ENCODE data around the gene GNA14. TPM values are rescaled to one million over a fixed set of nuclear protein-coding genes. Genes with fewer than 3 reads are reported as not detected.

GNA14 gene
- total and polyA plus RNA-seq, 2 experiments from 2014 or later: 3.9 to 10.5 TPM

DNA sequence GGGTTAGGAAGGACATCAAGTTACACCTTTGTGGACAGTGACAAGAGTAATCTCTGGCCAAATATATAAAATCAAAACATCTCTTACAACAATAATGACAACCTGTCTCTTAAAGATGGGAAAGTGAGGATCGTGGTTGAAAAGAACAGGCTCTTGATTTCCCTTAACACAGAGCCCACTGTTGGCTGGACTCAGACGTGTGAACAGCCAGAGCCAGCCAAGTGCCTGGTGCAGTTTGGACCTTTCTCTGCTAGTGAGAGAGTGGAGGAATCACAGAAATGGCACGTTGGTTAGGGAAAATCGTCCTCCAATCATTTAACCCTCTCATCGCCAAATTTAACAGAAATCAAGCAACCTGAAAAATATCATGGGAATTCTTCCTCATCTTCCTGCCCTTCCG, 131.3 kb downstream of the GNA14 start:
- no peaks in the 10 kb centered on the region; the same call in 2 of the 3 replicates for H3K36me3 Mint-ChIP-seq (ENCODE audit: low read depth)
- H3K9me3 Mint-ChIP-seq: no peaks in the 10 kb centered on the region
- peaks cover 3% of the 10 kb centered on the region for H3K27me3 Mint-ChIP-seq (ENCODE audit: insufficient read depth, low read depth, poor library complexity)
- H3K4me3 ChIP-seq: no peak overlapping the region
- H3K4me1 Mint-ChIP-seq: no peaks in the 10 kb centered on the region; the same call in 2 of the 3 replicates
- H3K4me2 ChIP-seq: no peak overlapping the region
- ATAC-seq: no peak
- no peaks in the 10 kb centered on the region for H3K9me2 ChIP-seq (ENCODE audit: insufficient read depth)
- DNase-seq (ENCODE audit: low spot score): no peak
- H3K27ac Mint-ChIP-seq: no peak overlapping the region
- H3K4me1 ChIP-seq (ENCODE audit: insufficient read depth): no peaks in the 10 kb centered on the region
- no peaks in the 10 kb centered on the region; the same call in 1 of the 2 replicates for H3K79me2 ChIP-seq (replicated peaks; ENCODE audit: insufficient read depth)
- no peaks in the 10 kb centered on the region for H3K27me3 ChIP-seq (ENCODE audit: insufficient read depth)
- no peak overlapping the region for H3K27ac ChIP-seq (ENCODE audit: low read depth)
- H3F3A ChIP-seq (replicated peaks; ENCODE audit: low read depth): no peaks in the 10 kb centered on the region
- TF ChIP-seq EZH2 (IDR thresholded peaks at IDR 0.05; ENCODE audit: low read depth, unreplicated experiment) (no peak), ZNF331 (CRISPR knock-in tag; IDR thresholded peaks at IDR 0.05; ENCODE audit: low read depth) (no peak), JUNB (IDR thresholded peaks at IDR 0.05; ENCODE audit: unreplicated experiment) (no peak), NANOG (IDR thresholded peaks at IDR 0.05; ENCODE audit: borderline replicate concordance) (no peak), POLR2AphosphoS5 (IDR thresholded peaks at IDR 0.05; ENCODE audit: low read depth) (no peak), EZH2phosphoT487 (IDR thresholded peaks at IDR 0.05; ENCODE audit: unreplicated experiment) (no peak), CREB1 (CRISPR knock-in tag; IDR thresholded peaks at IDR 0.05; ENCODE audit: low read depth) (no peak), ZNF114 (CRISPR knock-in tag; IDR thresholded peaks at IDR 0.05) (no peak), STAT1 (IDR thresholded peaks at IDR 0.05; ENCODE audit: unreplicated experiment) (no peak)
- TF ChIP-seq, protein P1, sequence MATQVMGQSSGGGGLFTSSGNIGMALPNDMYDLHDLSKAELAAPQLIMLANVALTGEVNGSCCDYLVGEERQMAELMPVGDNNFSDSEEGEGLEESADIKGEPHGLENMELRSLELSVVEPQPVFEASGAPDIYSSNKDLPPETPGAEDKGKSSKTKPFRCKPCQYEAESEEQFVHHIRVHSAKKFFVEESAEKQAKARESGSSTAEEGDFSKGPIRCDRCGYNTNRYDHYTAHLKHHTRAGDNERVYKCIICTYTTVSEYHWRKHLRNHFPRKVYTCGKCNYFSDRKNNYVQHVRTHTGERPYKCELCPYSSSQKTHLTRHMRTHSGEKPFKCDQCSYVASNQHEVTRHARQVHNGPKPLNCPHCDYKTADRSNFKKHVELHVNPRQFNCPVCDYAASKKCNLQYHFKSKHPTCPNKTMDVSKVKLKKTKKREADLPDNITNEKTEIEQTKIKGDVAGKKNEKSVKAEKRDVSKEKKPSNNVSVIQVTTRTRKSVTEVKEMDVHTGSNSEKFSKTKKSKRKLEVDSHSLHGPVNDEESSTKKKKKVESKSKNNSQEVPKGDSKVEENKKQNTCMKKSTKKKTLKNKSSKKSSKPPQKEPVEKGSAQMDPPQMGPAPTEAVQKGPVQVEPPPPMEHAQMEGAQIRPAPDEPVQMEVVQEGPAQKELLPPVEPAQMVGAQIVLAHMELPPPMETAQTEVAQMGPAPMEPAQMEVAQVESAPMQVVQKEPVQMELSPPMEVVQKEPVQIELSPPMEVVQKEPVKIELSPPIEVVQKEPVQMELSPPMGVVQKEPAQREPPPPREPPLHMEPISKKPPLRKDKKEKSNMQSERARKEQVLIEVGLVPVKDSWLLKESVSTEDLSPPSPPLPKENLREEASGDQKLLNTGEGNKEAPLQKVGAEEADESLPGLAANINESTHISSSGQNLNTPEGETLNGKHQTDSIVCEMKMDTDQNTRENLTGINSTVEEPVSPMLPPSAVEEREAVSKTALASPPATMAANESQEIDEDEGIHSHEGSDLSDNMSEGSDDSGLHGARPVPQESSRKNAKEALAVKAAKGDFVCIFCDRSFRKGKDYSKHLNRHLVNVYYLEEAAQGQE (IDR thresholded peaks at IDR 0.05; ENCODE audit: unreplicated experiment): no peak
- TF ChIP-seq, protein P2, sequence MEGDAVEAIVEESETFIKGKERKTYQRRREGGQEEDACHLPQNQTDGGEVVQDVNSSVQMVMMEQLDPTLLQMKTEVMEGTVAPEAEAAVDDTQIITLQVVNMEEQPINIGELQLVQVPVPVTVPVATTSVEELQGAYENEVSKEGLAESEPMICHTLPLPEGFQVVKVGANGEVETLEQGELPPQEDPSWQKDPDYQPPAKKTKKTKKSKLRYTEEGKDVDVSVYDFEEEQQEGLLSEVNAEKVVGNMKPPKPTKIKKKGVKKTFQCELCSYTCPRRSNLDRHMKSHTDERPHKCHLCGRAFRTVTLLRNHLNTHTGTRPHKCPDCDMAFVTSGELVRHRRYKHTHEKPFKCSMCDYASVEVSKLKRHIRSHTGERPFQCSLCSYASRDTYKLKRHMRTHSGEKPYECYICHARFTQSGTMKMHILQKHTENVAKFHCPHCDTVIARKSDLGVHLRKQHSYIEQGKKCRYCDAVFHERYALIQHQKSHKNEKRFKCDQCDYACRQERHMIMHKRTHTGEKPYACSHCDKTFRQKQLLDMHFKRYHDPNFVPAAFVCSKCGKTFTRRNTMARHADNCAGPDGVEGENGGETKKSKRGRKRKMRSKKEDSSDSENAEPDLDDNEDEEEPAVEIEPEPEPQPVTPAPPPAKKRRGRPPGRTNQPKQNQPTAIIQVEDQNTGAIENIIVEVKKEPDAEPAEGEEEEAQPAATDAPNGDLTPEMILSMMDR (conservative IDR thresholded peaks at IDR 0.05; ENCODE audit: low read depth in 2 of 2): no peak
- TF ChIP-seq, protein P3, sequence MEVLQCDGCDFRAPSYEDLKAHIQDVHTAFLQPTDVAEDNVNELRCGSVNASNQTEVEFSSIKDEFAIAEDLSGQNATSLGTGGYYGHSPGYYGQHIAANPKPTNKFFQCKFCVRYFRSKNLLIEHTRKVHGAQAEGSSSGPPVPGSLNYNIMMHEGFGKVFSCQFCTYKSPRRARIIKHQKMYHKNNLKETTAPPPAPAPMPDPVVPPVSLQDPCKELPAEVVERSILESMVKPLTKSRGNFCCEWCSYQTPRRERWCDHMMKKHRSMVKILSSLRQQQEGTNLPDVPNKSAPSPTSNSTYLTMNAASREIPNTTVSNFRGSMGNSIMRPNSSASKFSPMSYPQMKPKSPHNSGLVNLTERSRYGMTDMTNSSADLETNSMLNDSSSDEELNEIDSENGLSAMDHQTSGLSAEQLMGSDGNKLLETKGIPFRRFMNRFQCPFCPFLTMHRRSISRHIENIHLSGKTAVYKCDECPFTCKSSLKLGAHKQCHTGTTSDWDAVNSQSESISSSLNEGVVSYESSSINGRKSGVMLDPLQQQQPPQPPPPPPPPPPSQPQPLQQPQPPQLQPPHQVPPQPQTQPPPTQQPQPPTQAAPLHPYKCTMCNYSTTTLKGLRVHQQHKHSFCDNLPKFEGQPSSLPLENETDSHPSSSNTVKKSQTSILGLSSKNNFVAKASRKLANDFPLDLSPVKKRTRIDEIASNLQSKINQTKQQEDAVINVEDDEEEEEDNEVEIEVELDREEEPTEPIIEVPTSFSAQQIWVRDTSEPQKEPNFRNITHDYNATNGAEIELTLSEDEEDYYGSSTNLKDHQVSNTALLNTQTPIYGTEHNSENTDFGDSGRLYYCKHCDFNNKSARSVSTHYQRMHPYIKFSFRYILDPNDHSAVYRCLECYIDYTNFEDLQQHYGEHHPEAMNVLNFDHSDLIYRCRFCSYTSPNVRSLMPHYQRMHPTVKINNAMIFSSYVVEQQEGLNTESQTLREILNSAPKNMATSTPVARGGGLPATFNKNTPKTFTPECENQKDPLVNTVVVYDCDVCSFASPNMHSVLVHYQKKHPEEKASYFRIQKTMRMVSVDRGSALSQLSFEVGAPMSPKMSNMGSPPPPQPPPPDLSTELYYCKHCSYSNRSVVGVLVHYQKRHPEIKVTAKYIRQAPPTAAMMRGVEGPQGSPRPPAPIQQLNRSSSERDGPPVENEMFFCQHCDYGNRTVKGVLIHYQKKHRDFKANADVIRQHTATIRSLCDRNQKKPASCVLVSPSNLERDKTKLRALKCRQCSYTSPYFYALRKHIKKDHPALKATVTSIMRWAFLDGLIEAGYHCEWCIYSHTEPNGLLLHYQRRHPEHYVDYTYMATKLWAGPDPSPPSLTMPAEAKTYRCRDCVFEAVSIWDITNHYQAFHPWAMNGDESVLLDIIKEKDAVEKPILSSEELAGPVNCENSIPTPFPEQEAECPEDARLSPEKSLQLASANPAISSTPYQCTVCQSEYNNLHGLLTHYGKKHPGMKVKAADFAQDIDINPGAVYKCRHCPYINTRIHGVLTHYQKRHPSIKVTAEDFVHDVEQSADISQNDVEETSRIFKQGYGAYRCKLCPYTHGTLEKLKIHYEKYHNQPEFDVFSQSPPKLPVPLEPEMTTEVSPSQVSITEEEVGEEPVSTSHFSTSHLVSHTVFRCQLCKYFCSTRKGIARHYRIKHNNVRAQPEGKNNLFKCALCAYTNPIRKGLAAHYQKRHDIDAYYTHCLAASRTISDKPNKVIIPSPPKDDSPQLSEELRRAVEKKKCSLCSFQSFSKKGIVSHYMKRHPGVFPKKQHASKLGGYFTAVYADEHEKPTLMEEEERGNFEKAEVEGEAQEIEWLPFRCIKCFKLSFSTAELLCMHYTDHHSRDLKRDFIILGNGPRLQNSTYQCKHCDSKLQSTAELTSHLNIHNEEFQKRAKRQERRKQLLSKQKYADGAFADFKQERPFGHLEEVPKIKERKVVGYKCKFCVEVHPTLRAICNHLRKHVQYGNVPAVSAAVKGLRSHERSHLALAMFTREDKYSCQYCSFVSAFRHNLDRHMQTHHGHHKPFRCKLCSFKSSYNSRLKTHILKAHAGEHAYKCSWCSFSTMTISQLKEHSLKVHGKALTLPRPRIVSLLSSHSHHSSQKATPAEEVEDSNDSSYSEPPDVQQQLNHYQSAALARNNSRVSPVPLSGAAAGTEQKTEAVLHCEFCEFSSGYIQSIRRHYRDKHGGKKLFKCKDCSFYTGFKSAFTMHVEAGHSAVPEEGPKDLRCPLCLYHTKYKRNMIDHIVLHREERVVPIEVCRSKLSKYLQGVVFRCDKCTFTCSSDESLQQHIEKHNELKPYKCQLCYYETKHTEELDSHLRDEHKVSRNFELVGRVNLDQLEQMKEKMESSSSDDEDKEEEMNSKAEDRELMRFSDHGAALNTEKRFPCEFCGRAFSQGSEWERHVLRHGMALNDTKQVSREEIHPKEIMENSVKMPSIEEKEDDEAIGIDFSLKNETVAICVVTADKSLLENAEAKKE (CRISPR knock-in tag; IDR thresholded peaks at IDR 0.05): no peak
- TF ChIP-seq, protein P4, sequence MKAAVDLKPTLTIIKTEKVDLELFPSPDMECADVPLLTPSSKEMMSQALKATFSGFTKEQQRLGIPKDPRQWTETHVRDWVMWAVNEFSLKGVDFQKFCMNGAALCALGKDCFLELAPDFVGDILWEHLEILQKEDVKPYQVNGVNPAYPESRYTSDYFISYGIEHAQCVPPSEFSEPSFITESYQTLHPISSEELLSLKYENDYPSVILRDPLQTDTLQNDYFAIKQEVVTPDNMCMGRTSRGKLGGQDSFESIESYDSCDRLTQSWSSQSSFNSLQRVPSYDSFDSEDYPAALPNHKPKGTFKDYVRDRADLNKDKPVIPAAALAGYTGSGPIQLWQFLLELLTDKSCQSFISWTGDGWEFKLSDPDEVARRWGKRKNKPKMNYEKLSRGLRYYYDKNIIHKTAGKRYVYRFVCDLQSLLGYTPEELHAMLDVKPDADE (IDR thresholded peaks at IDR 0.05): no peak
- H2AFZ ChIP-seq: no peak overlapping the region
- no peak overlapping the region for H3K4me3 Mint-ChIP-seq
- no peaks in the 10 kb centered on the region for H3K36me3 ChIP-seq (ENCODE audit: insufficient read depth)
- H4K20me1 ChIP-seq (replicated peaks; ENCODE audit: insufficient read depth): no peaks in the 10 kb centered on the region

Data from GM23338 (cell line).